ENCODE measurements around the gene RUSC1. TPM values are rescaled to one million over a fixed set of nuclear protein-coding genes. Genes with fewer than 3 reads are reported as not detected.

RUSC1 gene
- total and polyA plus RNA-seq, 2 of the 8 experiments (the other 6 are each of a cell fraction or from before 2014, with no cell fraction given), result 54.6 to 90.4 TPM

- TF ChIP-seq SAP30 (IDR thresholded peaks at IDR 0.05; ENCODE audit: insufficient read depth, insufficient replicate concordance, low read length) (no peak), E2F6 (IDR thresholded peaks at IDR 0.05) (no peak), TAF1 (IDR thresholded peaks at IDR 0.05; ENCODE audit: low read depth, low read length) (no peak), CBX8 (IDR thresholded peaks at IDR 0.05; ENCODE audit: borderline replicate concordance, low read depth, low read length) (no peak), KDM5A (IDR thresholded peaks at IDR 0.05; ENCODE audit: low read length) (no peak), SRF (IDR thresholded peaks at IDR 0.05; ENCODE audit: low read depth, low read length) (no peak), NANOG (IDR thresholded peaks at IDR 0.05; ENCODE audit: insufficient read depth, low read depth, low read length, poor library complexity, severe bottlenecking) (no peak), ZNF274 (IDR thresholded peaks at IDR 0.05; ENCODE audit: borderline replicate concordance, extremely low read depth, low read length) (no peak), CBX5 (IDR thresholded peaks at IDR 0.05; ENCODE audit: low read depth, low read length) (no peak)
These were observed 42.0 kb upstream of the RUSC1 start (continued) for GRCh38 chr1:155278689-155279160.
